ENCODE data around the gene KRT40.

Gene KRT40

DNA sequence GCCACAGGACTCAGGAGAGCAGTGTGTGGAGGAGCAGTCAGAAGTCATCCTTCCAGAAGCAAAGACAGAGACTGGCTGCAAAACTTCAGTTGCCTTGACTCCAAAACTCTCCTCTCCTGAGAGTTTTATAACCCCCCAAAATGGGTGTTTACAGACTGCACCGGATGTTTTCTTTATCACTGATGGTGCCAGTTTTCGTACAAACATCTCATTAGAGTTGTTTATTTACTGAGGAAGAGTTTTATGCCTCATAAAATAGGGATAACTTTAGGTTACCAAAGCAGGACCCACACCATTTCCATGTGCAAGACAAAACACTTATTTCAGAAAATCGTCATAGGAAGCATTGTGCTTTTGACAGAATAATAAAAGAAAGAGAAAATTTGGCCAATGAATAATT, at the start of gene KRT40:
KRT40 (minus strand) TSS at position 101 of the 400 bp plus-strand sequence; CDS start at position 48, 53 bp downstream.
- TF ChIP-seq, protein P1, sequence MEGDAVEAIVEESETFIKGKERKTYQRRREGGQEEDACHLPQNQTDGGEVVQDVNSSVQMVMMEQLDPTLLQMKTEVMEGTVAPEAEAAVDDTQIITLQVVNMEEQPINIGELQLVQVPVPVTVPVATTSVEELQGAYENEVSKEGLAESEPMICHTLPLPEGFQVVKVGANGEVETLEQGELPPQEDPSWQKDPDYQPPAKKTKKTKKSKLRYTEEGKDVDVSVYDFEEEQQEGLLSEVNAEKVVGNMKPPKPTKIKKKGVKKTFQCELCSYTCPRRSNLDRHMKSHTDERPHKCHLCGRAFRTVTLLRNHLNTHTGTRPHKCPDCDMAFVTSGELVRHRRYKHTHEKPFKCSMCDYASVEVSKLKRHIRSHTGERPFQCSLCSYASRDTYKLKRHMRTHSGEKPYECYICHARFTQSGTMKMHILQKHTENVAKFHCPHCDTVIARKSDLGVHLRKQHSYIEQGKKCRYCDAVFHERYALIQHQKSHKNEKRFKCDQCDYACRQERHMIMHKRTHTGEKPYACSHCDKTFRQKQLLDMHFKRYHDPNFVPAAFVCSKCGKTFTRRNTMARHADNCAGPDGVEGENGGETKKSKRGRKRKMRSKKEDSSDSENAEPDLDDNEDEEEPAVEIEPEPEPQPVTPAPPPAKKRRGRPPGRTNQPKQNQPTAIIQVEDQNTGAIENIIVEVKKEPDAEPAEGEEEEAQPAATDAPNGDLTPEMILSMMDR (IDR thresholded peaks at IDR 0.05; ENCODE audit: low read depth, low read length, missing control alignments), result no peak
- in situ Hi-C loops (cut with HindIII; ENCODE audit: low pct_ligation_motif_present, low sequenced_read_pairs), result no loop called here
- Histone ChIP-seq H3K4me3 (ENCODE audit: low read depth, low read length) (no peak within 1 kb of the TSS), H3K27me3 (replicated peaks) (no peaks in the 10 kb centered on the region), H3K27ac (no peak within 1 kb of the TSS), H3K36me3 (replicated peaks) (no peaks in the 10 kb centered on the region)
- DNase-seq, result no peak

DNA sequence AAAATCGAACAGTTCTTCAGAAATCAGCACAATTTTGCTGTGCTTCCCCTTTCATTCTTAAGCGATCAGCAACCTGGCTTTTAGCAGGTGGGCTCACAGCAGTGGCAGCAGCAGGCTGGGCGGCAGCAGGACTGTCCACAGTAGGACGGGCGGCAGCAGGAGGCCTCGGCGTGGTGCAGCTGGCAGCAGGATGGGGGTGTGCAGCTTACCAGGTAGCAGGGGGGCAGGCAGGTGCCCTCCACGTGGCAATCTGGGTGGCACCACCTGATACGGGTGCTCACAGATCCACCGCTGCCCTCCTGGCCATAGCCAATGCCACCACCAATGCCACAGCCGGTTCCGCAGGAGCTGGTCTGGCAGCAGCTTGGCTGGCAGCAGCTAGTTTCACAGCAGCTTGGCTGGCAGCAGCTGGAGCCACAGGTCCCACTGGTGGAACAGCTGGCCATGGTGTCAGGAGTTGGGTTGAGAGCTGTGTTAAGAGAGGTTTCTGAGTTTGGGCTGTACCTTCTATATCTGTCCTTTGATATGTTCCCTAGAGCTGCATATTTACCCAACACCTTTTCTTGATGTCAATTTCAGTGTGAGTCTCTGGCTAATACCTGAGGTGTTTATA, 45.6 kb upstream of the KRT40 start, which contains the start of gene KRTAP1-4:
KRTAP1-4 (minus strand) TSS at position 563 of the 613 bp plus-strand sequence; CDS start at position 446, 117 bp downstream.
- no peak for DNase-seq
- Histone ChIP-seq H3K4me3 (ENCODE audit: low read depth, low read length) (no peak within 1 kb of the TSS), H3K27ac (no peak within 1 kb of the TSS), H3K27me3 (replicated peaks) (no peaks in the 10 kb centered on the region), H3K36me3 (replicated peaks) (no peaks in the 10 kb centered on the region)
- TF ChIP-seq, protein P1 (IDR thresholded peaks at IDR 0.05; ENCODE audit: low read depth, low read length, missing control alignments), result no peak
- in situ Hi-C loops (cut with HindIII; ENCODE audit: low pct_ligation_motif_present, low sequenced_read_pairs), result no loop called here

DNA sequence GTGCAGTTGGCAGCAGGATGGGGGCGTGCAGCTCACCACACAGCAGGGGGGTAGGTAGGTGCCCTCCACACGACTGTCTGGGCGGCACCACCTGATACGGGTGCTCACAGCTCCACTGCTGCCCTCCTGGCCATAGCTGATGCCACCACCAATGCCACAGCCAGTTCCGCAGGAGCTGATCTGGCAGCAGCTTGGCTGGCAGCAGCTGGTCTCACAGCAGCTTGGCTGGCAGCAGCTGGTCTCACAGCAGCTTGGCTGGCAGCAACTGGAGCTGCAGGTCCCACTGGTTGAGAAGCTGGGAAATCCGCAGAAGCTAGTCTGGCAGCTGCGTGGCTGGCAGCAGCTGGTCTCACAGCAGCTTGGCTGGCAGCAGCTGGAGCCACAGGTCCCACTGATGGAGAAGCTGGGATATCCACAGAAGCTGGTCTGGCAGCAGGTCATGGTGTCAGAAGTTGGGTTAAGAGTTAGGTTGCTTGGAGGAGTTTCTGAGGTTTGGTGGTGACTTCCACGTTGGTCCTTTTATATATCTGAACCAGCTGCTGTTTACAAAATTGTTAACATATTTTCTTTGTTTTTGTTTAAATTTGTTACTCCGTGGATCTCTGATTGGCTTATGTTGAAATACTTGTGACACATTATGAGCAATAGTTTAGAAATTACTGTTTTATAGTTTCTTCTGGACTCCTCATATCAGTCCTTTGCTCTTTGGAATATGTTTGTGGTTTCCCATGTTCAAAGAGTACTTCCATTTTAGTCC, 42.8 kb upstream of the KRT40 start, which contains the start of gene KRTAP1-5:
KRTAP1-5 (minus strand) TSS at position 494 of the 757 bp plus-strand sequence; CDS start at position 441, 53 bp downstream.
- no peak within 1 kb of the TSS for H3K4me3 ChIP-seq (ENCODE audit: low read depth, low read length)
- no peaks in the 10 kb centered on the region for H3K27me3 ChIP-seq (replicated peaks)
- in situ Hi-C loops (cut with HindIII; ENCODE audit: low pct_ligation_motif_present, low sequenced_read_pairs), result no loop called here
- no peaks in the 10 kb centered on the region for H3K36me3 ChIP-seq (replicated peaks)
- H3K27ac ChIP-seq, result no peak within 1 kb of the TSS
- DNase-seq, result peak; percentile 10
- TF ChIP-seq, protein P1 (IDR thresholded peaks at IDR 0.05; ENCODE audit: low read depth, low read length, missing control alignments), result no peak

DNA sequence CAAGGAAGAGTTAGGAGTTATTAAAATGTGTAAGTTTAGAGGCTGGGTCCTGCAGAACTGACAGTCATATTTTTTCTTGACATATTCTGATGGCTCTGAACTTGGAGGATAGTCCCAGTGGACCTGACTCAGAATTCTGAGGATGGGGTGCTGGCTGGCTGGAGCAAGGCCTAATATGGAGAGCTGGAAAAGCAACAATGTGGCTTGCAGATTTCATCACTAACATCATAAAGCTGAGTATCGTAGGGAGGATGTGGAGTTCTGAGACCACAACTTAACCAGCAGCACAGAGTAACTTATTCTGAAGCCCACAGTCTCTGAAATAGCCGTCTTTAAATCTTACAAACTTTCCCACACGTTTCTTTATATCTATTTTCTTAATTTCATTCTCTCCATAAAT, 40.6 kb upstream of the KRT40 start:
- TF ChIP-seq, protein P1 (IDR thresholded peaks at IDR 0.05; ENCODE audit: low read depth, low read length, missing control alignments), result no peak
- DNase-seq, result peak; percentile 7
- no peaks in the 10 kb centered on the region for H3K36me3 ChIP-seq (replicated peaks)
- H3K4me3 ChIP-seq (ENCODE audit: low read depth, low read length), result no peak overlapping the region
- no peak overlapping the region for H3K27ac ChIP-seq
- H3K27me3 ChIP-seq (replicated peaks), result no peaks in the 10 kb centered on the region
- in situ Hi-C loops (cut with HindIII; ENCODE audit: low pct_ligation_motif_present, low sequenced_read_pairs), result no loop called here

DNA sequence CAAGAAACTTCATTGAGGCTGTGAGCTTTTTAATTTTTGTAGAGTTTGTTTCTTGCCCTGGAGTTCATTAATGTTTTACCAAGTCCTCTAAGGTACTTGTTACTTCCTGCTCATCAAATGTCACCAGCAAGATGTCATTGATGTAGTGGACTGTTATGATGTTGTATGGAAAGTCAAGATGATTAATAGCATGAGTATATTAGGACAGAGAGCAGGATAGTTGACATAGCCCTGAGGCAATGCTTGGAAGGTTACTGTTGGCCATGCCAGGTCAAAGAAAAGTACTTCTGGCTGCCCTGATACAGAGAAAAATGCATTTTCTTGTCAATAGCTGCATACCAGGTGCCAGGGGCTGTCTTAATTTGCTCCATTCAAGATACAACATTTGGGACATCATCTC, 36.2 kb upstream of the KRT40 start:
- Histone ChIP-seq H3K36me3 (replicated peaks) (no peaks in the 10 kb centered on the region), H3K27me3 (replicated peaks) (no peaks in the 10 kb centered on the region), H3K4me3 (ENCODE audit: low read depth, low read length) (no peak overlapping the region), H3K27ac (no peak overlapping the region)
- DNase-seq, result no peak
- TF ChIP-seq, protein P1 (IDR thresholded peaks at IDR 0.05; ENCODE audit: low read depth, low read length, missing control alignments), result no peak
- in situ Hi-C loops (cut with HindIII; ENCODE audit: low pct_ligation_motif_present, low sequenced_read_pairs), result no loop called here

Measured in brain microvascular endothelial cell (primary cell).